ENCODE results near the gene CDK8.

GRCh38 chr13:26435171-26435570 is 181.2 kb downstream of the CDK8 start:
- TF ChIP-seq CBFB (IDR thresholded peaks at IDR 0.05; ENCODE audit: low read depth): no peak
- no peak for TF ChIP-seq CTCF (IDR thresholded peaks at IDR 0.05 in 2 of 3, conservative IDR thresholded peaks at IDR 0.05 in 1 of 3; ENCODE audit: control insufficient read depth in 2 of 3, extremely low read depth in 1 of 3, insufficient read depth in 1 of 3, low read depth in 3 of 3, low read length in 3 of 3)
- TF ChIP-seq, protein P1, sequence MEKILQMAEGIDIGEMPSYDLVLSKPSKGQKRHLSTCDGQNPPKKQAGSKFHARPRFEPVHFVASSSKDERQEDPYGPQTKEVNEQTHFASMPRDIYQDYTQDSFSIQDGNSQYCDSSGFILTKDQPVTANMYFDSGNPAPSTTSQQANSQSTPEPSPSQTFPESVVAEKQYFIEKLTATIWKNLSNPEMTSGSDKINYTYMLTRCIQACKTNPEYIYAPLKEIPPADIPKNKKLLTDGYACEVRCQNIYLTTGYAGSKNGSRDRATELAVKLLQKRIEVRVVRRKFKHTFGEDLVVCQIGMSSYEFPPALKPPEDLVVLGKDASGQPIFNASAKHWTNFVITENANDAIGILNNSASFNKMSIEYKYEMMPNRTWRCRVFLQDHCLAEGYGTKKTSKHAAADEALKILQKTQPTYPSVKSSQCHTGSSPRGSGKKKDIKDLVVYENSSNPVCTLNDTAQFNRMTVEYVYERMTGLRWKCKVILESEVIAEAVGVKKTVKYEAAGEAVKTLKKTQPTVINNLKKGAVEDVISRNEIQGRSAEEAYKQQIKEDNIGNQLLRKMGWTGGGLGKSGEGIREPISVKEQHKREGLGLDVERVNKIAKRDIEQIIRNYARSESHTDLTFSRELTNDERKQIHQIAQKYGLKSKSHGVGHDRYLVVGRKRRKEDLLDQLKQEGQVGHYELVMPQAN (conservative IDR thresholded peaks at IDR 0.05): no peak
- no peak for TF ChIP-seq HCFC1 (IDR thresholded peaks at IDR 0.05; ENCODE audit: low read length)
- no peak for TF ChIP-seq ZNF384 (IDR thresholded peaks at IDR 0.05; ENCODE audit: borderline replicate concordance, low read depth, low read length)
- TF ChIP-seq, protein P2, sequence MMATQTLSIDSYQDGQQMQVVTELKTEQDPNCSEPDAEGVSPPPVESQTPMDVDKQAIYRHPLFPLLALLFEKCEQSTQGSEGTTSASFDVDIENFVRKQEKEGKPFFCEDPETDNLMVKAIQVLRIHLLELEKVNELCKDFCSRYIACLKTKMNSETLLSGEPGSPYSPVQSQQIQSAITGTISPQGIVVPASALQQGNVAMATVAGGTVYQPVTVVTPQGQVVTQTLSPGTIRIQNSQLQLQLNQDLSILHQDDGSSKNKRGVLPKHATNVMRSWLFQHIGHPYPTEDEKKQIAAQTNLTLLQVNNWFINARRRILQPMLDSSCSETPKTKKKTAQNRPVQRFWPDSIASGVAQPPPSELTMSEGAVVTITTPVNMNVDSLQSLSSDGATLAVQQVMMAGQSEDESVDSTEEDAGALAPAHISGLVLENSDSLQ (IDR thresholded peaks at IDR 0.05): no peak
- TF ChIP-seq TAF1 (IDR thresholded peaks at IDR 0.05; ENCODE audit: borderline replicate concordance, low read depth, low read length): no peak
- TF ChIP-seq GATAD2B (conservative IDR thresholded peaks at IDR 0.05; ENCODE audit: low read depth): no peak
- TF ChIP-seq STAT3 (IDR thresholded peaks at IDR 0.05; ENCODE audit: low read depth, low read length): no peak
- no peak for TF ChIP-seq YY1 (IDR thresholded peaks at IDR 0.05; ENCODE audit: low read depth, low read length)
- TF ChIP-seq JUND (IDR thresholded peaks at IDR 0.05; ENCODE audit: low read depth, low read length): no peak
- TF ChIP-seq PML (IDR thresholded peaks at IDR 0.05; ENCODE audit: low read length): no peak
- TF ChIP-seq EGR1 (IDR thresholded peaks at IDR 0.05; ENCODE audit: borderline replicate concordance in 1 of 2, low read depth in 2 of 2, low read length in 2 of 2): no peak
- TF ChIP-seq RCOR1 (conservative IDR thresholded peaks at IDR 0.05; ENCODE audit: low read depth, low read length): no peak

Data from GM12878 (cell line).